Hematopoietic multipotent progenitor cell treated with erythropoietin and hydrocortisone succinate and interleukin-3 and kit ligand, for 4 days (in vitro differentiated cells): ENCODE measurements around the gene CHCHD1.
"Not testable (repeated sequence)": the region's sequence is repeated elsewhere in the genome, so short reads cannot be mapped to it uniquely, and the experiment has no call there.

Experiments used
- DNase-seq: peaks from one replicate; pipeline ENCODE4 v3.0.0-alpha.2; 2015

Gene CHCHD1

GRCh38 chr10:73814896-73815718 is 33.3 kb downstream of the CHCHD1 start:
- peak; percentile 51 for DNase-seq

GRCh38 chr10:73815719-73816030 is 33.8 kb downstream of the CHCHD1 start:
- DNase-seq, result no peak

- no peak for DNase-seq
Measured at GRCh38 chr10:73816917-73817729, 35.3 kb downstream of the CHCHD1 start.

GRCh38 chr10:73817826-73818225 is 36.0 kb downstream of the CHCHD1 start:
- no peak for DNase-seq

GRCh38 chr10:73818402-73818801 is 36.6 kb downstream of the CHCHD1 start:
- DNase-seq, result no peak

- no peak for DNase-seq
Measured at GRCh38 chr10:73819081-73819480, 37.2 kb downstream of the CHCHD1 start.

GRCh38 chr10:73819513-73820093 is 37.8 kb downstream of the CHCHD1 start:
- no peak for DNase-seq

GRCh38 chr10:73823391-73823790 is 41.5 kb downstream of the CHCHD1 start:
- no peak for DNase-seq

GRCh38 chr10:73824146-73824725 is 42.4 kb downstream of the CHCHD1 start:
- DNase-seq, result no peak

- DNase-seq, result no peak
Measured at GRCh38 chr10:73827346-73828089, 45.7 kb downstream of the CHCHD1 start.

- no peak for DNase-seq
Measured at GRCh38 chr10:73828161-73828560, 46.3 kb downstream of the CHCHD1 start.

GRCh38 chr10:73829090-73829489 is 47.2 kb downstream of the CHCHD1 start:
- not testable (repeated sequence) for DNase-seq
